Stromal cell of bone marrow (primary cell): ENCODE data around the gene CPO.

Source experiments
- DNase-seq: peaks from one replicate; pipeline ENCODE4 v3.0.0-alpha.2; 2012; ENCODE audit warnings: low read depth

Gene CPO

DNA sequence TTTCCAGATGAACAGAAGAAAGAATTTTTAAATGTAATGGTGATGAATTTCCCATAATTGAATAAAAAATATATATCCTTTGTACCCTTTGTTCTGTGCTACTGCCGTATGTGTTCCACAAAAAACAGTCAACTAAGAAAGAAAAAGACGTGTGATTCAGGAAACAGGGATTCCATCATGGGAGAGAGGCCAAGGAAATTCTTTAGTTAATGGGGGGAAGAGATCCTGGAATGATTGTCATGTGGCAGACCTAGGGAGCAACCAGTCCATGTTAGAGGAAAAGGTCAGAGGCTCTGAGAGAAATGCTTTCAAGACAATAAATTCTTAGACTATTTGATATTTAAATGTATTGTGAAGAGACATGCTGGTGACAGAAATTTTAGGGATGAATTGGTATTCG, 76.6 kb downstream of the CPO start:
- no peak for DNase-seq
